Activated B cell treated with CpG ODN at 0.5 μM for 24 hours (primary cell): ENCODE results near the gene RTP5. TPM values are rescaled to one million over a fixed set of nuclear protein-coding genes. Genes with fewer than 3 reads are reported as not detected.

Experiments used
- ATAC-seq: fragments of 200-7000 bp; cut with Tn5 transposase; one replicate; pipeline ENCODE4 v1.10.0; 2021; ENCODE audit warnings: low read depth, mild to moderate bottlenecking, moderate library complexity
- CTCF ChIA-PET: fragments of 350-600 bp; sonication (Branson Sonifier 250); formaldehyde crosslinking; loops from one replicate; lab custom pipeline; 2021; ENCODE audit warnings: antibody characterized with exemption; lab: Charles Lee
- POLR2A ChIA-PET: fragments of 350-600 bp; sonication (Branson Sonifier 250); formaldehyde crosslinking; loops from one replicate; lab custom pipeline; 2021; ENCODE audit warnings: antibody characterized with exemption; lab: Charles Lee
- DNase-seq: peaks from one replicate; pipeline ENCODE4 v3.0.0; 2022
- H3K27ac Mint-ChIP-seq: one replicate; pipeline ENCODE4 v1.8.0; 2020; ENCODE audit warnings: mixed read lengths
- H3K27me3 Mint-ChIP-seq: one replicate; pipeline ENCODE4 v1.8.0; 2021; ENCODE audit warnings: mixed read lengths
- H3K36me3 Mint-ChIP-seq: one replicate; pipeline ENCODE4 v1.8.0; 2021; ENCODE audit warnings: low read depth, mixed read lengths
- H3K4me1 Mint-ChIP-seq: one replicate; pipeline ENCODE4 v1.8.0; 2021; ENCODE audit warnings: mixed read lengths
- H3K4me3 Mint-ChIP-seq: one replicate; pipeline ENCODE4 v1.8.0; 2020; ENCODE audit warnings: mild to moderate bottlenecking, mixed read lengths
- H3K9me3 Mint-ChIP-seq: one replicate; pipeline ENCODE4 v1.8.0; 2020; ENCODE audit warnings: mixed read lengths
- intact Hi-C: fragments of 100-400 bp; cut with micrococcal nuclease; formaldehyde crosslinking; loops from one replicate; pipeline ENCODE4 v1.15.1; 2024
- total RNA-seq: library from RNA; stranded (reverse); gene quantifications from 2 replicates; pipeline ENCODE4 v1.2.3, GENCODE V29; 2022
- TF ChIP-seq, protein P1 (sequence below): fragments of 200-600 bp; IDR thresholded peaks from one replicate; pipeline ENCODE4 v1.8.0; 2022; ENCODE audit warnings: antibody characterized with exemption, mild to moderate bottlenecking

Gene RTP5
- total RNA-seq, 1 donor from 2014 or later = not detected

DNA sequence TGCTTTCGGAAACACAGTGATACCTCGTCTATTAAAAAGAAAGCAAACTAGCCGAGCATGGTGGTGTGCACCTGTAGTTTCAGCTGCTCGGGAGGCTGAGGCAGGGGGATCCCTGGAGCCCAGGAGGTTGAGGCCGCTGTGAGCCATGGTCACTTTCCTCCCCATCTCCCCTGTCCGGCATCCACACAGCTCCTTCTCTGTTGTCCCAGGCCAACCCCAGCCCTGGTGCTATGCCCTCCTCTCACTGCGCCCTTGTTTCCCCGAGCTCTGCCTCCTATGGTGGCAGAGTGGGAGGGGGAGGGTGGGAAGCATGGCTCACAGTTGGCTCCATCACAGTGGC, 15.4 kb downstream of the RTP5 start:
- CTCF ChIA-PET = no interaction called here
- Mint-ChIP-seq H3K9me3 (no peaks in the 10 kb centered on the region), H3K4me3 (no peak overlapping the region), H3K4me1 (peaks cover 76% of the 10 kb centered on the region), H3K27me3 (no peaks in the 10 kb centered on the region), H3K36me3 (peaks cover 48% of the 10 kb centered on the region), H3K27ac (no peak overlapping the region)
- TF ChIP-seq, protein P1, sequence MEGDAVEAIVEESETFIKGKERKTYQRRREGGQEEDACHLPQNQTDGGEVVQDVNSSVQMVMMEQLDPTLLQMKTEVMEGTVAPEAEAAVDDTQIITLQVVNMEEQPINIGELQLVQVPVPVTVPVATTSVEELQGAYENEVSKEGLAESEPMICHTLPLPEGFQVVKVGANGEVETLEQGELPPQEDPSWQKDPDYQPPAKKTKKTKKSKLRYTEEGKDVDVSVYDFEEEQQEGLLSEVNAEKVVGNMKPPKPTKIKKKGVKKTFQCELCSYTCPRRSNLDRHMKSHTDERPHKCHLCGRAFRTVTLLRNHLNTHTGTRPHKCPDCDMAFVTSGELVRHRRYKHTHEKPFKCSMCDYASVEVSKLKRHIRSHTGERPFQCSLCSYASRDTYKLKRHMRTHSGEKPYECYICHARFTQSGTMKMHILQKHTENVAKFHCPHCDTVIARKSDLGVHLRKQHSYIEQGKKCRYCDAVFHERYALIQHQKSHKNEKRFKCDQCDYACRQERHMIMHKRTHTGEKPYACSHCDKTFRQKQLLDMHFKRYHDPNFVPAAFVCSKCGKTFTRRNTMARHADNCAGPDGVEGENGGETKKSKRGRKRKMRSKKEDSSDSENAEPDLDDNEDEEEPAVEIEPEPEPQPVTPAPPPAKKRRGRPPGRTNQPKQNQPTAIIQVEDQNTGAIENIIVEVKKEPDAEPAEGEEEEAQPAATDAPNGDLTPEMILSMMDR = no peak
- no peak for DNase-seq
- POLR2A ChIA-PET = interaction anchor here (1.1 kb wide), 1 partner anchor 527 kb away, joined by 5 read pairs; no protein-coding TSS in a partner anchor
- intact Hi-C loops = loop anchor here (5.0 to 10.0 kb wide), 5 partner anchors 202 to 1860 kb away; partner anchors contain the start of genes COPS9, NDUFA10 and RNPEPL1
- ATAC-seq = no peak

DNA sequence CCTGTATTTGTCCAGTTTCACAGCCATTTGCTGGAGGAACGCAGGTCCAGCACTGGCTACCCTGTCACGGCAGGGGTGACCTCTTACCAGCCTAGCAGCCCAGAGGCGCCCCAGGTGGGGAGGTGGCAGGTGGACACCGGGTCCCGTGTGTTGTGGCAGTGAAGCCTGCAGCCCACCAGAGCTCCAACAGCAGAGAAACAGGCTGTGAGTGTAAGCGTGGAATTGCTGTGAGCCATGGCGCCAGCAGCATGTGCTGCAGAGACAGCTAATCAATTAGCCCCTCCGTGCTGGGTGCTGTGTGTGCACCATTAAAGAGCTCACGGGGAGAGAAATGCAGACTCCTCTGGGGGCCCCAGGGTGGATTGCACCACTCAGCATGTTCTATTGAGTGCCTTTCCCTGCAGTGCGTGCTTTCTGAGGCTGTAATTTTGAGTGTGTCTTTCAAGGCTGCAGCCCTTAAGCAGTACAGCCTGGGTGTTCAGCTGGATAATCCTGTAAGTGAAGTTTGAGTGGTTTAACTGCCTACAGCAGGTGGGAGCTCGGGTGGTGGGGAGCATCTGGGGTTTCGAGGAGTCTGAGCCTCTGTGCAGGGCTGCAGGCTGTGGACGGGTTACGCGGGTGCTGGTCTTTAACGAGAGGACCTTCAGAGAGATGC, 15.9 kb downstream of the RTP5 start:
- POLR2A ChIA-PET = interaction anchor here (1.1 kb wide), 1 partner anchor 527 kb away, joined by 5 read pairs; no protein-coding TSS in a partner anchor
- DNase-seq = no peak
- CTCF ChIA-PET = no interaction called here
- Mint-ChIP-seq H3K4me3 (no peak overlapping the region), H3K9me3 (no peaks in the 10 kb centered on the region), H3K27ac (no peak overlapping the region), H3K36me3 (peaks cover 52% of the 10 kb centered on the region), H3K27me3 (no peaks in the 10 kb centered on the region), H3K4me1 (peaks cover 76% of the 10 kb centered on the region)
- intact Hi-C loops = loop anchor here (10.0 kb wide), 2 partner anchors 1751 to 1861 kb away; partner anchors contain the start of genes COPS9 and NDUFA10
- TF ChIP-seq, protein P1 = no peak
- no peak for ATAC-seq

DNA sequence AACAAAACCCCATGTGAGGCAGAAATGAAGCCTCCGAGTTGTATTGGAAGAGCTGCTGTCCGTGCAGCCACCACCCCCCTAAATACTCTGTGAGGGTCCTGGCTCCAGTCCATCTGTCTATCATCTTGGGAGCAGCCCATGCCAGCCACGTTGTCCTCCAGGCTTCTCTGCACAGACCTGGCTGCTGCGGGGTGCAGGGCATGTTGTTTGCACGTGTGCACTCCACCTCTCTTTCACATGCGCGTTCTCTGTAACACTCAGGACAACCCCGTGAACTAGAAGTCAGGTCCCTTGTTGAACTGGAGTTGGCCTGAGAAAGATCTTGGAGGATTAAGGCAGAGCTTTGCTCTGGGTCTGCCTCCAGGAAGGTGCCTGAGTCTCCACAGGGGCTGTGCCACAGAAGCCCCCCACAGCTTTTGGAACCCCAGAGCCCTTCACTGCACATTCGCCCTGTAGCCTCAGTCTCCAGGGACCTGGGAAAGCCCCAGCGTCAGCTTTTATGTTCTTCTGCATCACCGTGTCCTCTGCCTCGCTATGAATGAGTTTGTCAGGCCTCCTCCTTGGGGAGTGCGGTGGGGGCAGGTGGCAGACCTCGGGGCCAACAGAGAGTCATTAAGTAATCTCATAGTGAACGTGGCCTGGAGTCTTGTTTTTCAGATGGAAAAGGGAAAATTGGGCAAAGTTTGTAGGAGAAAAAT, 16.6 kb downstream of the RTP5 start:
- peaks cover 71% of the 10 kb centered on the region for H3K4me1 Mint-ChIP-seq
- TF ChIP-seq, protein P1 = no peak
- H3K9me3 Mint-ChIP-seq = no peaks in the 10 kb centered on the region
- ATAC-seq = peak; percentile 4
- no peaks in the 10 kb centered on the region for H3K27me3 Mint-ChIP-seq
- ChIA-PET POLR2A (interaction anchor here (1.1 kb wide), 1 partner anchor 528 kb away, joined by 5 read pairs; no protein-coding TSS in a partner anchor), CTCF (no interaction called here)
- DNase-seq = no peak
- intact Hi-C loops = loop anchor here (10.0 kb wide), 2 partner anchors 1751 to 1861 kb away; partner anchors contain the start of genes COPS9 and NDUFA10
- peak overlapping the region; percentile 59 for H3K4me3 Mint-ChIP-seq
- H3K36me3 Mint-ChIP-seq = peaks cover 54% of the 10 kb centered on the region
- peak overlapping the region; percentile 69 for H3K27ac Mint-ChIP-seq

DNA sequence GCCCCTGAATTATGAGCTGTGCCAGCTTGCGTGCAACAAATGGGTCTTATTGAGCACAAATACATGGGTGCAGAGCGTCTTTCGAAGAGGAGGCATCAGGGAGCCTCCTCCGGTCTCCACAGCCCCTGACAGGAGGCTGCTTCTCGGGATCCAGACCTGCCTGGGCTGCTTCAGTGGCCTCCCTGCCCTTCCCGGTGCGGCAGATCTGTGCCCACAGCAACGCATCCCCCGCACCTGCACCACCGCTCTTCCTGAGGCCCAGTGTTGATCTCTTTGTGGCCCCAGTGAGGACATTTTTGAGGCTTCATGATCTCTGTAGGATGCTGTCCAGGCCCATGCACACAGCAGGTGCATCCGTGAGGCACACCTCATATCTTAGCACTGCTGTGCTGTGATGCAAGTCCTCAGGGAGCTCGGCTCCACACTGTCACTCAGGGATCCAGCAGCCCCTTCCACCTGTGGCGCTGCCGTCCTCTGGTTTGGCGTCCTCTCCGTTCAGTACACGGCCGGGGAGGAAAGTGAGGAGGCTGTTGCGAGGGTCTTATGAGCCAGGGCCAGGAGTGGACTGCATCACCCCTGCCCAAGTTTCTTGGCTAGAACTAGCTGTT, 17.4 kb downstream of the RTP5 start:
- POLR2A ChIA-PET = no interaction called here
- Mint-ChIP-seq H3K4me1 (peaks cover 64% of the 10 kb centered on the region), H3K27me3 (no peaks in the 10 kb centered on the region), H3K36me3 (peaks cover 56% of the 10 kb centered on the region), H3K9me3 (no peaks in the 10 kb centered on the region), H3K27ac (peak overlapping the region; percentile 69), H3K4me3 (peak overlapping the region; percentile 59)
- TF ChIP-seq, protein P1 = no peak
- CTCF ChIA-PET = no interaction called here
- intact Hi-C loops = loop anchor here (10.0 kb wide), 2 partner anchors 1752 to 1862 kb away; partner anchors contain the start of genes COPS9 and NDUFA10
- ATAC-seq = no peak
- DNase-seq = no peak
